Rectal smooth muscle tissue (tissue), 1 donor: Measurements from ENCODE around the gene SLC25A48.

ENCODE experiments used
- H3K27ac ChIP-seq: one replicate; pipeline ENCODE4 v1.7.0; 2013; ENCODE audit warnings: low read depth, low read length, inconsistent platforms
- H3K27me3 ChIP-seq: one replicate; pipeline ENCODE4 v1.7.0; 2013; ENCODE audit warnings: low read length; ENCODE audit not compliant: control insufficient read depth, insufficient read depth
- H3K36me3 ChIP-seq: one replicate; pipeline ENCODE4 v1.7.0; 2013; ENCODE audit warnings: low read length; ENCODE audit not compliant: control insufficient read depth, insufficient read depth
- H3K4me1 ChIP-seq: one replicate; pipeline ENCODE4 v1.7.0; 2013; ENCODE audit warnings: low read length; ENCODE audit not compliant: control insufficient read depth, insufficient read depth
- H3K4me3 ChIP-seq: one replicate; pipeline ENCODE4 v1.7.0; 2013; ENCODE audit warnings: low read length
- H3K9ac ChIP-seq: one replicate; pipeline ENCODE4 v1.7.0; 2013; ENCODE audit warnings: low read length

SLC25A48 gene

DNA sequence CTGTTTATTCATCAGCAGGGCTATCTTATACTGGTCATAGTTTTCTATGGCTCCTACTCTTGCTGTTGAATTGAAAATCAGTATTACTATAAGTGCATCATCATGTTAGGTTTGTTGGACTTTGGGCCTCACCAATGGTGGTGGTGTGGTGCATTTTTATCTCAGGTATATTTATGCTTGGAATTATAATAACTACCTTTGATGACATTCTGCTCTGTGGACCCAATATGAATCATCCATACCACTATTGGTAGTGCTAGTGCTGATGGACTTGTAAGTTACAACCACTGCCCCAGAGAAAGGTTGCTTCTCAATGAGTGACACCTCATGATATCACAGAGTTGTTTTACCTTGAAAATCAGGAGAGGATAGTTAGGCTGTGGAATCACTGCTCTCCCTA is 33.1 kb downstream of the SLC25A48 start:
- Histone ChIP-seq H3K4me3 (no peak overlapping the region), H3K27ac (no peak overlapping the region), H3K27me3 (peaks cover 2% of the 10 kb centered on the region), H3K4me1 (no peaks in the 10 kb centered on the region), H3K36me3 (no peaks in the 10 kb centered on the region), H3K9ac (no peak overlapping the region)

GRCh38 chr5:135868681-135869080 is 34.2 kb downstream of the SLC25A48 start:
- Histone ChIP-seq H3K4me3 (no peak overlapping the region), H3K4me1 (no peaks in the 10 kb centered on the region), H3K9ac (no peak overlapping the region), H3K36me3 (no peaks in the 10 kb centered on the region), H3K27ac (no peak overlapping the region), H3K27me3 (peaks cover 2% of the 10 kb centered on the region)

DNA sequence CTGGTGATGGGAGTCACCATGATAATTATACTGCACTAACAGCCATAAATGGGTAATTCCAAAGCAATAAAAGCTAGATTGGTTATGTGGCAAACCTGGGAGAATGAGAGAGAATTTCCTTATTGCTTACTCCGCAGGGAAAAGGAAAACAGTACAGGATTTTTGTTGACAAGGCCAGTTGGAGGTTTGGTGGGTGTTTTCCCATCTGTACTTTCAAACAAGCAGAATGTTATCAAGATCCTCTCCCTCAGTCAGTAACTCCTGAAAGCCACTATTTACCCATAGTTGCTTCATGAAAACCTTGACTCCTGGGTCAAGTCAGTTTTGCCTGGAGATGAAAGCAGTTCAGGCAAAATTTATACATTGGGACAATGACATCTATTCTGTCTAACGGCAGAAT is 34.8 kb downstream of the SLC25A48 start:
- no peak overlapping the region for H3K4me3 ChIP-seq
- peaks cover 2% of the 10 kb centered on the region for H3K27me3 ChIP-seq
- H3K4me1 ChIP-seq: no peaks in the 10 kb centered on the region
- no peak overlapping the region for H3K27ac ChIP-seq
- no peaks in the 10 kb centered on the region for H3K36me3 ChIP-seq
- H3K9ac ChIP-seq: no peak overlapping the region

GRCh38 chr5:135869935-135870334 is 35.5 kb downstream of the SLC25A48 start:
- Histone ChIP-seq H3K4me3 (no peak overlapping the region), H3K27me3 (peaks cover 2% of the 10 kb centered on the region), H3K36me3 (no peaks in the 10 kb centered on the region), H3K4me1 (no peaks in the 10 kb centered on the region), H3K27ac (no peak overlapping the region), H3K9ac (no peak overlapping the region)

GRCh38 chr5:135871268-135871915 is 36.9 kb downstream of the SLC25A48 start:
- H3K27me3 ChIP-seq: no peaks in the 10 kb centered on the region
- no peaks in the 10 kb centered on the region for H3K4me1 ChIP-seq
- H3K4me3 ChIP-seq: no peak overlapping the region
- no peaks in the 10 kb centered on the region for H3K36me3 ChIP-seq
- no peak overlapping the region for H3K9ac ChIP-seq
- H3K27ac ChIP-seq: no peak overlapping the region

DNA sequence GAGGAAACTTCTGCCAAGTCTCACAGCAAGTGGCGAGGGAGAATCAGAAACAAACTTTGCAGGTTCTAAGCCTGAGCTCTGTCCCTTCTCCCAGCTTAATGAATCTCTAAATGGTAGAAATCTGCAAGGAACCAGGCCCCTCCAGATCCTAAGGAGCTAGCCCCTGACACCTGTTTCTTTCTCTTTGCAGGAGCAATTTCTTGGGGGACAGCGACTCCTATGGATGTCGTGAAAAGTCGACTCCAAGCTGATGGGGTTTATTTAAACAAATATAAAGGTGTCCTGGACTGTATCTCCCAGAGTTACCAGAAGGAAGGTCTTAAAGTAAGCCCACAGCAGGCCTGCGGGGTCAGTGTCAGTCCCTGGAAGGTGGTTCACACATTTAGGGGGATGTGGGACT is 39.4 kb downstream of the SLC25A48 start:
- no peak overlapping the region for H3K9ac ChIP-seq

GRCh38 chr5:135874461-135874860 is 40.0 kb downstream of the SLC25A48 start:
- Histone ChIP-seq H3K4me1 (peaks cover 6% of the 10 kb centered on the region), H3K9ac (no peak overlapping the region), H3K27me3 (no peaks in the 10 kb centered on the region), H3K4me3 (no peak overlapping the region), H3K36me3 (no peaks in the 10 kb centered on the region), H3K27ac (no peak overlapping the region)

More for the DNA sequence above, 39.4 kb downstream of the SLC25A48 start:
- Histone ChIP-seq H3K4me3 (no peak overlapping the region), H3K36me3 (no peaks in the 10 kb centered on the region), H3K27ac (no peak overlapping the region), H3K4me1 (peaks cover 6% of the 10 kb centered on the region), H3K27me3 (no peaks in the 10 kb centered on the region)

DNA sequence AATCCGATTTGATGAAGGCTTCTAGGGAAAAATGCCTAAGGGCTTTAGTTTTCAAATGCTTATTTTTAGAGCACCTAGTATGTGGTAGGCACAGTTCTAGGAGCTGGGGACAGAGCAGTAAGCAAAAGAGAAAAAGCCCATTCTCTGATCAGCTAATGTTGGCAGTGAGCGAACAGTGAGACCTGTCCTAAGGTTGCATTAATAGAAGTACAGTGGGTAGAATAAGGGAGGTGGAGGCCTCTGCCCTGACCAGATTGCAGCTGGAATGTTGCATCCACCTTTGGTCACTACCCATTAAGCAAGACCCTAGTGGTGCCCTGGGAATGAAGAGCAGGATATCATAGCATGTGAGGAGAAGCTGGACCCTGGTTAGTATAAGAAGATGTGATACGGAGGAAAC is 41.1 kb downstream of the SLC25A48 start:
- no peaks in the 10 kb centered on the region for H3K27me3 ChIP-seq
- no peak overlapping the region for H3K9ac ChIP-seq
- no peak overlapping the region for H3K4me3 ChIP-seq
- no peaks in the 10 kb centered on the region for H3K36me3 ChIP-seq
- peaks cover 6% of the 10 kb centered on the region for H3K4me1 ChIP-seq
- H3K27ac ChIP-seq: no peak overlapping the region

- Histone ChIP-seq H3K4me1 (peaks cover 6% of the 10 kb centered on the region), H3K4me3 (no peak overlapping the region), H3K36me3 (no peaks in the 10 kb centered on the region), H3K27ac (no peak overlapping the region), H3K27me3 (no peaks in the 10 kb centered on the region), H3K9ac (no peak overlapping the region)
Measured at GRCh38 chr5:135876146-135876545, 41.7 kb downstream of the SLC25A48 start.

GRCh38 chr5:135877570-135878155 is 43.2 kb downstream of the SLC25A48 start:
- Histone ChIP-seq H3K9ac (no peak overlapping the region), H3K36me3 (no peaks in the 10 kb centered on the region), H3K27me3 (no peaks in the 10 kb centered on the region), H3K27ac (no peak overlapping the region), H3K4me1 (peaks cover 6% of the 10 kb centered on the region), H3K4me3 (no peak overlapping the region)

GRCh38 chr5:135878156-135878620 is 43.7 kb downstream of the SLC25A48 start:
- H3K4me3 ChIP-seq: no peak overlapping the region
- H3K4me1 ChIP-seq: peaks cover 6% of the 10 kb centered on the region
- H3K27ac ChIP-seq: no peak overlapping the region
- no peak overlapping the region for H3K9ac ChIP-seq
- no peaks in the 10 kb centered on the region for H3K36me3 ChIP-seq
- no peaks in the 10 kb centered on the region for H3K27me3 ChIP-seq

GRCh38 chr5:135879591-135879990 is 45.1 kb downstream of the SLC25A48 start:
- Histone ChIP-seq H3K9ac (no peak overlapping the region), H3K36me3 (no peaks in the 10 kb centered on the region), H3K4me1 (peaks cover 6% of the 10 kb centered on the region), H3K4me3 (no peak overlapping the region), H3K27me3 (no peaks in the 10 kb centered on the region), H3K27ac (no peak overlapping the region)

- H3K27me3 ChIP-seq: no peaks in the 10 kb centered on the region
Measured at GRCh38 chr5:135880278-135880677, 45.8 kb downstream of the SLC25A48 start.

More at GRCh38 chr5:135880278-135880677, 45.8 kb downstream of the SLC25A48 start:
- Histone ChIP-seq H3K9ac (no peak overlapping the region), H3K27ac (no peak overlapping the region), H3K36me3 (no peaks in the 10 kb centered on the region), H3K4me1 (peaks cover 6% of the 10 kb centered on the region), H3K4me3 (no peak overlapping the region)
